HepG2 (cell line): ENCODE results near the gene TCFL5. TPM values are rescaled to one million over a fixed set of nuclear protein-coding genes. Genes with fewer than 3 reads are reported as not detected.

Experiments
- ATAC-seq: fragments of 200-7000 bp; cut with Tn5 transposase; 3 replicates; pipeline ENCODE4 v1.9.1; 2020; ENCODE audit warnings: mild to moderate bottlenecking, moderate library complexity
- BruUV-seq: library from RNA; stranded (reverse); fragments of 400-500 nt; replicated peaks from 2 replicates; lab custom pipeline; 2021; lab: Mats Ljungman, UMichigan
- CTCF ChIA-PET: fragments of 300-600 bp; formaldehyde crosslinking; extraction: SDS; loops from one replicate; lab custom pipeline; 2021; ENCODE audit warnings: low total read pairs, inconsistent platforms, low intra/inter-chr PET ratio; lab: Yijun Ruan, JAX
- POLR2A ChIA-PET: fragments of 350-600 bp; sonication (Branson Sonifier 250); formaldehyde crosslinking; loops from one replicate; lab custom pipeline; 2020; ENCODE audit warnings: antibody characterized with exemption, inconsistent platforms; lab: Yijun Ruan, JAX
- DNase-seq: peaks from one replicate; pipeline ENCODE4 v3.0.0-alpha.2; 2015; ENCODE audit warnings: low spot score
- FAIRE-seq: peaks from 3 replicates; lab custom pipeline; 2011; peaks lifted over from hg19 to GRCh38; lab: Jason Lieb, UNC
- H2AFZ ChIP-seq: one replicate; pipeline ENCODE4 v1.6.1; 2011; ENCODE audit warnings: low read length, inconsistent platforms
- H3K27ac ChIP-seq: fragments of 300-600 bp; 3 replicates; pipeline ENCODE4 v1.8.0; 2011; ENCODE audit warnings: mixed run types, mild to moderate bottlenecking, mixed read lengths, low read length, inconsistent platforms; ENCODE audit not compliant: insufficient read depth; ENCODE audit errors: extremely low read length
- H3K27me3 ChIP-seq, 2 experiments: fragments of 200-600 bp in 1 of 2; 2 replicates in 1 of 2; 3 replicates in 1 of 2; pipeline versions ENCODE4 v1.6.0 to v1.8.0; 2011; ENCODE audit warnings: low read length in 2 of 2, mild to moderate bottlenecking in 2 of 2, moderate library complexity in 2 of 2, inconsistent platforms in 1 of 2; ENCODE audit not compliant: insufficient read depth in 2 of 2, control insufficient read depth in 1 of 2
- H3K36me3 ChIP-seq, 2 experiments: fragments of 200-600 bp in 1 of 2; replicated peaks in 1 of 2; 2 replicates in 1 of 2; 3 replicates in 1 of 2; pipeline versions ENCODE4 v1.5.1 to v1.8.0; 2011; ENCODE audit warnings: low read length in 2 of 2, inconsistent platforms in 1 of 2; ENCODE audit not compliant: insufficient read depth in 2 of 2, control insufficient read depth in 1 of 2
- H3K4me1 ChIP-seq: 2 replicates; pipeline ENCODE4 v1.5.1; 2012; ENCODE audit warnings: low read length, inconsistent platforms; ENCODE audit not compliant: insufficient read depth
- H3K4me2 ChIP-seq: 2 replicates; pipeline ENCODE4 v1.6.0; 2011; ENCODE audit warnings: low read depth, low read length, inconsistent platforms
- H3K4me3 ChIP-seq, 3 experiments: fragments of 200-600 bp in 1 of 3; sonication (generic), shearing (Covaris generic) in 1 of 3; replicated peaks in 1 of 3; 2 replicates each; pipeline ENCODE4 v1.5.1; 2011 to 2016; ENCODE audit warnings: low read length in 3 of 3, inconsistent platforms in 2 of 3, low read depth in 2 of 3, mild to moderate bottlenecking in 2 of 3, control low read depth in 1 of 3, mixed read lengths in 1 of 3; ENCODE audit not compliant: insufficient read depth in 1 of 3
- H3K79me2 ChIP-seq: one replicate; pipeline ENCODE4 v1.6.1; 2011; ENCODE audit warnings: low read length, inconsistent platforms; ENCODE audit not compliant: insufficient read depth
- H3K9ac ChIP-seq: 2 replicates; pipeline ENCODE4 v1.6.0; 2011; ENCODE audit warnings: mild to moderate bottlenecking, low read depth, low read length, inconsistent platforms; ENCODE audit not compliant: insufficient read depth
- H3K9me3 ChIP-seq: 2 replicates; pipeline ENCODE4 v1.5.1; 2012; ENCODE audit warnings: mild to moderate bottlenecking, low read length
- H4K20me1 ChIP-seq: 2 replicates; pipeline ENCODE4 v1.6.0; 2011; ENCODE audit warnings: inconsistent platforms, mild to moderate bottlenecking, low read length, moderate library complexity; ENCODE audit not compliant: insufficient read depth
- ELF3 ChIP-seq: IDR thresholded peaks from 2 replicates; pipeline ENCODE4 v1.6.1; 2016; ENCODE audit warnings: missing genetic modification reagents, missing compliant biosample characterization
- HNRNPH1 ChIP-seq: fragments of 200-400 bp; formaldehyde crosslinking; optimal IDR thresholded peaks from 2 replicates; pipeline ENCODE3; 2017; ENCODE audit warnings: mild to moderate bottlenecking, low read depth, low read length
- HNRNPLL ChIP-seq: fragments of 200-400 bp; formaldehyde crosslinking; IDR thresholded peaks from 2 replicates; pipeline ENCODE4 v1.6.1; 2017; ENCODE audit warnings: mild to moderate bottlenecking, low read depth, low read length; ENCODE audit not compliant: poor library complexity, severe bottlenecking
- PCBP1 ChIP-seq: fragments of 200-400 bp; formaldehyde crosslinking; IDR thresholded peaks from 2 replicates; pipeline ENCODE4 v1.6.1; 2017; ENCODE audit warnings: mild to moderate bottlenecking, low read depth, low read length, borderline replicate concordance
- PHF8 ChIP-seq: sonication (generic); formaldehyde crosslinking; IDR thresholded peaks from 2 replicates; pipeline ENCODE4 v1.5.0; 2020; ENCODE audit warnings: missing genetic modification reagents
- POLR2A ChIP-seq, 2 experiments: IDR thresholded peaks; 2 replicates each; pipeline ENCODE4 v1.6.1; 2011; ENCODE audit warnings: low read depth in 2 of 2, low read length in 2 of 2, mild to moderate bottlenecking in 1 of 2, moderate library complexity in 1 of 2; ENCODE audit not compliant: insufficient read depth in 1 of 2
- PTBP1 ChIP-seq: fragments of 200-400 bp; formaldehyde crosslinking; IDR thresholded peaks from 2 replicates; pipeline ENCODE4 v1.6.1; 2018; ENCODE audit warnings: low read length, low read depth; ENCODE audit not compliant: poor library complexity, severe bottlenecking
- REL ChIP-seq: sonication (generic); formaldehyde crosslinking; conservative IDR thresholded peaks from 2 replicates; pipeline ENCODE4 v1.8.0; 2022; ENCODE audit warnings: mild to moderate bottlenecking, missing genetic modification reagents, moderate library complexity
- SALL1 ChIP-seq: sonication (generic); formaldehyde crosslinking; IDR thresholded peaks from 2 replicates; pipeline ENCODE4 v1.8.0; 2022; ENCODE audit warnings: mild to moderate bottlenecking, missing genetic modification reagents
- TAF15 ChIP-seq: fragments of 200-400 bp; formaldehyde crosslinking; IDR thresholded peaks from one replicate; pipeline ENCODE4 v1.6.1; 2018; ENCODE audit warnings: mild to moderate bottlenecking, low read depth, low read length; ENCODE audit not compliant: poor library complexity, severe bottlenecking
- TBX2 ChIP-seq: sonication (generic); formaldehyde crosslinking; IDR thresholded peaks from 2 replicates; pipeline ENCODE4 v1.5.0; 2020; ENCODE audit warnings: missing genetic modification reagents, mild to moderate bottlenecking, borderline replicate concordance
- UBTF ChIP-seq: sonication (generic); formaldehyde crosslinking; IDR thresholded peaks from 2 replicates; pipeline ENCODE4 v1.4.0; 2020; ENCODE audit warnings: mild to moderate bottlenecking, missing genetic modification reagents
- YY1 ChIP-seq: IDR thresholded peaks from 2 replicates; pipeline ENCODE4 v1.6.1; 2011; ENCODE audit warnings: low read length, low read depth, moderate library complexity, mild to moderate bottlenecking; ENCODE audit not compliant: insufficient read depth, insufficient replicate concordance
- ZBTB33 ChIP-seq: sonication (generic); formaldehyde crosslinking; IDR thresholded peaks from 2 replicates; pipeline ENCODE4 v1.4.0; 2020; ENCODE audit warnings: missing genetic modification reagents
- ZBTB7B ChIP-seq: sonication (generic); formaldehyde crosslinking; IDR thresholded peaks from 2 replicates; pipeline ENCODE4 v1.4.0; 2020; ENCODE audit warnings: missing genetic modification reagents
- ZNF3 ChIP-seq: IDR thresholded peaks from 2 replicates; pipeline ENCODE4 v1.7.0; 2017; ENCODE audit warnings: inconsistent platforms
- ZNF326 ChIP-seq: sonication (generic); formaldehyde crosslinking; IDR thresholded peaks from 2 replicates; pipeline ENCODE4 v1.4.0; 2020; ENCODE audit warnings: missing genetic modification reagents, borderline replicate concordance
- ZNF501 ChIP-seq: sonication (generic); formaldehyde crosslinking; IDR thresholded peaks from 2 replicates; pipeline ENCODE4 v1.5.1; 2020; ENCODE audit warnings: mild to moderate bottlenecking, moderate library complexity, missing genetic modification reagents
- ZNF83 ChIP-seq: sonication (generic); formaldehyde crosslinking; IDR thresholded peaks from 2 replicates; pipeline ENCODE4 v1.4.0; 2020; ENCODE audit warnings: missing genetic modification reagents, mild to moderate bottlenecking, borderline replicate concordance
- ZZZ3 ChIP-seq: sonication (generic); formaldehyde crosslinking; IDR thresholded peaks from 2 replicates; pipeline ENCODE4 v1.4.0; 2020; ENCODE audit warnings: missing genetic modification reagents, mild to moderate bottlenecking, borderline replicate concordance
- WGBS: methylation state at CpG from one replicate; pipeline ENCODE4 v1.1.6; 2017; ENCODE audit warnings: low lambda C conversion rate; 5-methylcytosine and 5-hydroxymethylcytosine counted together
- in situ Hi-C: cut with HindIII; loops from 2 replicates; pipeline ENCODE4 v1.10.0; 2017; ENCODE audit warnings: low pct_unique_long_range_greater_than_20kb; ENCODE audit not compliant: extremely low pct_ligation_motif_present
- intact Hi-C: fragments of 100-400 bp; cut with micrococcal nuclease; formaldehyde crosslinking; loops from one replicate; pipeline ENCODE4 v1.10.0; 2022; ENCODE audit not compliant: unreplicated experiment
- polyA plus RNA-seq, 8 experiments: library from polyadenylated mRNA; depleted of rRNA in 3 of 8; stranded (reverse) in 7 of 8; unstranded in 1 of 8; fragments of >200 nt; fragmentation: Illumina TruSeq in 4 of 8; extraction: Trizol in 4 of 8; gene quantifications; 2 replicates each; pipeline versions ENCODE4 v1.2.1 to v1.2.3, GENCODE V29; 2011 to 2016; ENCODE audit warnings: low read depth in 4 of 8, missing spikeins in 1 of 8, mixed read lengths in 1 of 8; ENCODE audit not compliant: insufficient read depth in 1 of 8
- total RNA-seq, 5 experiments: library from RNA; depleted of rRNA; stranded (reverse); fragments of >200 nt; fragmentation: Illumina TruSeq; extraction: Trizol; gene quantifications; 2 replicates each; pipeline ENCODE4 v1.2.3, GENCODE V29; 2016; ENCODE audit warnings: low read depth in 1 of 5

Gene TCFL5
- total and polyA plus RNA-seq, 2 of the 13 experiments (the other 11 are each of a cell fraction or from before 2014, with no cell fraction given): 14.8 to 20.0 TPM

- peaks cover 0 to 4% of the 10 kb centered on the region in 2 experiments; a peak in 1 of 5 replicates for H3K27me3 ChIP-seq
- no peaks in the 10 kb centered on the region for H4K20me1 ChIP-seq
- BruUV-seq: no TSS peak
- DNase-seq (no peak), ATAC-seq (peak; percentile 12), FAIRE-seq (no peak)
- no peak overlapping the region for H3K9ac ChIP-seq
- H3K4me2 ChIP-seq: peak overlapping the region; percentile 50
- WGBS: 53% methylated on average over 37 of the region's 48 CpGs
- peak overlapping the region in 1 of 3 experiments; percentile 39; a peak in 1 of 6 replicates for H3K4me3 ChIP-seq
- ChIA-PET CTCF (no interaction called here), POLR2A (interaction anchor here (1.1 to 6.2 kb wide), 7 partner anchors 11 to 77 kb away, joined by 3 to 59 read pairs (median 6); partner anchors contain the start of genes GID8, SLC17A9 and TCFL5)
- no peaks in the 10 kb centered on the region for H3K9me3 ChIP-seq
- H3K36me3 ChIP-seq: peaks cover 3 to 10% of the 10 kb centered on the region in 2 experiments; a peak in 1 of 5 replicates
- H3K27ac ChIP-seq: no peak overlapping the region
- no peak overlapping the region for H2AFZ ChIP-seq
- in situ Hi-C loops (no loop called here), intact Hi-C loops (no loop called here)
- peaks cover 58% of the 10 kb centered on the region for H3K4me1 ChIP-seq
- H3K79me2 ChIP-seq: no peaks in the 10 kb centered on the region
- TF ChIP-seq TBX2 (CRISPR knock-in tag) (peak; percentile 15; the same call in 1 of the 2 replicates), SALL1 (CRISPR knock-in tag) (peak; percentile 58), HNRNPH1 (no peak), REL (CRISPR knock-in tag) (no peak), ZBTB7B (CRISPR knock-in tag) (peak; percentile 57), YY1 (peak; percentile 10), PTBP1 (peak; percentile 30), ZBTB33 (CRISPR knock-in tag) (peak; percentile 89), PHF8 (CRISPR knock-in tag) (0 out of 2 replicates have a peak, but pooled peaks have one; percentile 5), PCBP1 (no peak), ELF3 (CRISPR knock-in tag) (peak; percentile 20; the same call in 1 of the 2 replicates), ZNF3 (CRISPR knock-in tag) (no peak), HNRNPLL (peak; percentile 19), ZZZ3 (CRISPR knock-in tag) (peak; percentile 67; the same call in 1 of the 2 replicates), ZNF501 (0 out of 2 replicates have a peak, but pooled peaks have one; percentile 48), UBTF (CRISPR knock-in tag) (peak; percentile 49; the same call in 1 of the 2 replicates), ZNF326 (CRISPR knock-in tag) (no peak), ZNF83 (CRISPR knock-in tag) (peak; percentile 16; the same call in 1 of the 2 replicates), TAF15 (peak; percentile 83), POLR2A (IDR thresholded peaks at IDR 0.05; ENCODE audit: insufficient read depth in 1 of 2, low read depth in 2 of 2, low read length in 2 of 2) (no peak)
Observed at GRCh38 chr20:62876902-62877816, 15.5 kb upstream of the TCFL5 start.
